ENCODE measurements around the gene MED12L.
"Not testable (repeated sequence)": the region's sequence is repeated elsewhere in the genome, so short reads cannot be mapped to it uniquely, and the experiment has no call there.

Gene MED12L

DNA sequence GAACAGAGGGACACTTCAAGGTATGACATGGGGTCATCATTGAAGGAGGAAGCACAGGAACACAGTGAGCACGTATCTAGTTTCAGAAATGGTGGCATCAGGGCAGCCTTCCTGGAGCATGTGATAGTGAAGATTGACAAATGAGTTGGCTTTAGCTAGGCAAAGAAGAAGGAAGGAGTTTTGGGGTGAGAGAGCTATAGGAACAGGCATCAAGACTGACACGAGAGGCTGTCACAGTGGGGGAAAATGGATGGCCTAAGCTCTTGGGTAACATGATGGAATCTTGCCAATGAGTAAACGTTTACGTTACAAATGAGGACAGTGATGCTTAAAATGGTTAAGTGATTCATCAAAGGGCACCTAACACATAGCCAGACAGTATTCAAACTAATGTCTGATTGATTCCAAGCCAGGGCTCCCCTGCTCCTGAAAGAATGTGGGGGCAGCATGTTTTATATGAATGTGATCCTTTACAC is 140.7 kb downstream of the MED12L start:
- no peak overlapping the region for H3K4me3 ChIP-seq (ENCODE audit: low read depth, low read length)
- TF ChIP-seq, protein P1, sequence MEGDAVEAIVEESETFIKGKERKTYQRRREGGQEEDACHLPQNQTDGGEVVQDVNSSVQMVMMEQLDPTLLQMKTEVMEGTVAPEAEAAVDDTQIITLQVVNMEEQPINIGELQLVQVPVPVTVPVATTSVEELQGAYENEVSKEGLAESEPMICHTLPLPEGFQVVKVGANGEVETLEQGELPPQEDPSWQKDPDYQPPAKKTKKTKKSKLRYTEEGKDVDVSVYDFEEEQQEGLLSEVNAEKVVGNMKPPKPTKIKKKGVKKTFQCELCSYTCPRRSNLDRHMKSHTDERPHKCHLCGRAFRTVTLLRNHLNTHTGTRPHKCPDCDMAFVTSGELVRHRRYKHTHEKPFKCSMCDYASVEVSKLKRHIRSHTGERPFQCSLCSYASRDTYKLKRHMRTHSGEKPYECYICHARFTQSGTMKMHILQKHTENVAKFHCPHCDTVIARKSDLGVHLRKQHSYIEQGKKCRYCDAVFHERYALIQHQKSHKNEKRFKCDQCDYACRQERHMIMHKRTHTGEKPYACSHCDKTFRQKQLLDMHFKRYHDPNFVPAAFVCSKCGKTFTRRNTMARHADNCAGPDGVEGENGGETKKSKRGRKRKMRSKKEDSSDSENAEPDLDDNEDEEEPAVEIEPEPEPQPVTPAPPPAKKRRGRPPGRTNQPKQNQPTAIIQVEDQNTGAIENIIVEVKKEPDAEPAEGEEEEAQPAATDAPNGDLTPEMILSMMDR (IDR thresholded peaks at IDR 0.05; ENCODE audit: low read depth, low read length): no peak

DNA sequence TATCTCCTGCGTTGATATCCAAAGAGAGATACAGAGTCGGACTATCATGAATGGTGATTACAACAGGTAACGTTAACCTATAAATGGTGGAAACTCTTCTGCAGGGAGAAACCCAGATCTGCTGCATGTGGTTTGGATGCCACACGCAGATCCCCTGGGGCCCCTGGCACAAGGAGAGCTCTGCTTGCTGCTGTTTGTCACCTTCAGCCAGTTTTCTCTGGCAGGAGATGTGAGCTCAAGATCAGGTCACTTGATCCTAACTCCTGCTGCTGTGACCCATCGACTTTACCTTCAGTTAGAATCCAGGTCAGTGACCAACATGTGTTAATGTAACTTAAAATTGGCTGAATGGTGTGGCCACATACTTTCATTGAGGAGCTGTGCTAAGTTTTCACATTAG is 141.4 kb downstream of the MED12L start:
- no peak overlapping the region for H3K4me3 ChIP-seq (ENCODE audit: low read depth, low read length)
- TF ChIP-seq, protein P1 (IDR thresholded peaks at IDR 0.05; ENCODE audit: low read depth, low read length): no peak

DNA sequence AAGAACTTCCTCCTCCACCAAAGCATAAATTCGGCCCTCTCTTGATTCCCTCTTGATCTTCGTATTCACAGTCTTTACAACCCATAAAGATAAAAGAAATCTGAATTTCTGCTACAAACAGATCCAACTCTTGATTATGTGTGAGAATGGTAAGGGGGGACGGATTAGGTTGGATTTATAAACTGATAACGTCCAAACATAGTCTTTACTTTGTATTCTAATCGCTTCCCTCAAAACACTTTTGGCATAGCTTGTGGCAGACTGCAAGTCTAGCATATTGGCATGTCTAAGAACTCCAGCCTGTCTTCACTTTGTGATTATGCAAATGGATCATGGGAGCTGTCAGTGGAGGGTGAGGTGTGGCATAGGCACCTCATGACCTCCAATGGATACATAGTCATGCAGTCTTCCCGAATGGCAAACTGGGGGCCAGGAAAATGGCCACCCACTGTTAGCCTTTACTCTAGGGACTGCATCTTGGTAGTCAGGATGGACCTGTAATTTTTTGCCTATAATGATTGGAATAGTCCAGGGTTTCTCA is 141.9 kb downstream of the MED12L start:
- TF ChIP-seq, protein P1 (IDR thresholded peaks at IDR 0.05; ENCODE audit: low read depth, low read length): no peak

DNA sequence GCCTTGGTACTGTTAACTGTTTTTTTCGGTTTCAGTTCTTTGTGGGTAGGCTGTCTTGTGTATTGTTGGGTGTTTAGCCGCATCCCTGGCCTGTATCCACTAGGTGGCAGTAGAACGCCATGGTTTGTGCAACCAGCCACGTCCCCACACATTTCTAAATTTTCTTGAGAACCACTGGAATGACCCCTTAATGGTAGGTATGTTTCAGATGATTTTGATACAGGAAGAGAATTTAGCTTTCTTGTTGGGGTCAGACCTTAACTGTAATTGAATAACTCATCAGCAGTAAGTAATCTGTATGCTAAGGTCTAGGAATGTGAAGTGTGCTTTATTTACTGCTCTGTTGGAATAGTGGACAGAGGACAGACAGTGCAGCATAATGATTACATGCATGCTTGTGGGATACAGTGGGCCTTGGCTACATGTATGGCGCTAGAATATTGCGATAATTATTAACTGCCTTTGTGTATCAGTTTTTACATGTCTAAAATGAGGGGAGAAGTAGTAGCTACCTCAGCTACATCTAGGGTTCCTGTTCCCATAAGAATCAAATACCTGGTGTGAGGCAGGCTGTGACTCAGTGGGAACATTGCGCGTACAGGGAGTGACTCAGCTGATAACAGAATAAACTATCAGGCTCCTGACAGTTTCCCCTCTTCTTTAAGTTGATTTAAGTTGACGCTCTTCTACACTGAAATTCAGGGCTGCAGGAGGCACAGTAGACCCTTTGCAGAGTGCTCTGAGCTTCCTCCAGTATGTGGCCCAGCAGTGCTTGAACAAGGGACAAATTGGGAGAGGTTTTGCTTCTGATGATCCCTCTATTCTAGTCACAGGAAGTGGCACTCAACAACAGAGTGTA is 142.6 kb downstream of the MED12L start:
- TF ChIP-seq, protein P1 (IDR thresholded peaks at IDR 0.05; ENCODE audit: low read depth, low read length): peak; percentile 86
- H3K4me3 ChIP-seq (ENCODE audit: low read depth, low read length): no peak overlapping the region

More for the DNA sequence above, 141.9 kb downstream of the MED12L start:
- no peak overlapping the region for H3K4me3 ChIP-seq (ENCODE audit: low read depth, low read length)

DNA sequence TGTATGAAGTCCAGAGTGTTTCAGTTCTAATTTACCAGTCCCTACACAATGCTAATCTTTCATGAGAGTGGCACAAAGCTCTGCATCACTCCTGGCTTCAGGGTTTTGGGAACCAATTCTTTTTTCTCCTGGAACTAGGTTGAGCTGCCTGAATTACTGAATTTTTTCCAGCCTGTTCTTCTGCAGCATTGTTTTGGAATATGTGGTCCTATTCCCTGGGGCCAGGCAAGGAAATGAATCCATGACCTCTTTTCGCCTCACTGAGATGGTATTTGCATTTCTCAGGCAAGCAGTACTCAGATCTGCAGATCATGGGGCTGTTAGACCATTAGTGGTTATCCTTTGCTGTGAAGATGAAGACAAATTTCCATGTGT is 143.2 kb downstream of the MED12L start:
- H3K4me3 ChIP-seq (ENCODE audit: low read depth, low read length): no peak overlapping the region
- TF ChIP-seq, protein P1 (IDR thresholded peaks at IDR 0.05; ENCODE audit: low read depth, low read length): no peak

DNA sequence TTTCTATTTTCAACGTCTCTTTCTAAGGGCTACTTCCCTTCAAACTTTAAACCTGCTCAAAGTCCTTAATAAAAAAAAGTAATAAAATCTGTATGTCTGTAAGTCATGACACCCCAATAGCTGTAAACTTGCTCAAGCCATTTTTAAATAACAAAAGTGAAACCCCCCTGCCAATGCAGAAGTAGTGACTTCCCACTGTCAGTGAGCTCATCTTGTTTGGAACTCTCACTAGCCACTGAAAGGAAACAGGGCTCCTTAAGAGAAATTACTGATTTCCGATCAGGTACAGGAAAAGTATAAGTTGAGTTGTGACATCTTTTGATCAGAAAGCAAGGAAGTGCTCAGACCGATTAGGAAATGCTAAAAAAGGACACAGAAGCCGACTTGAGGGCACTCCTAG is 145.2 kb downstream of the MED12L start:
- TF ChIP-seq, protein P1 (IDR thresholded peaks at IDR 0.05; ENCODE audit: low read depth, low read length): no peak
- H3K4me3 ChIP-seq (ENCODE audit: low read depth, low read length): no peak overlapping the region

DNA sequence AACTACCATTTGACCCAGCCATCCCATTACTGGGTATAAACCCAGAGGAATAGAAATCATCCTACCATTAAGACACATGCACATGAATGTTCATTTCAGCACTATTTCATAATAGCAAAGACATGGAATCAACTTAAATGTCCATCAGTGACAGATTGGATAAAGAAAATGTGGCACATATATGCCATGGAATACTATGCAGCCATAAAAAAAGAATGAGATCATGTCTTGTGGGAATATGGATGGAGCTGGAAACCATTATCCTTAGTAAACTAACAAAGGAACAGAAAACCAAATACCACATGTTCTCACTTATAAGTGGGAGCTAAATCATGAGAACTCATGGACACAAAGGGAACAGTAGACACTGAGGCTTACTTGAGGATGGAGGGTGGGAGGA is 146.9 kb downstream of the MED12L start:
- H3K4me3 ChIP-seq (ENCODE audit: low read depth, low read length): not testable (repeated sequence)
